Measurements from ENCODE around the gene CHRFAM7A. TPM values are rescaled to one million over a fixed set of nuclear protein-coding genes. Genes with fewer than 3 reads are reported as not detected.

Gene CHRFAM7A
- total RNA-seq, 1 experiment from 2014 or later = 2.4 TPM

Other genes starting within 250 kb of the CHRFAM7A start
- 0.20 and 0.26 TPM in 2 replicates for gene GOLGA8R, start 20.7 kb upstream of the CHRFAM7A start, total RNA-seq (2021)
- not detected in 2 replicates for gene GOLGA8Q, start 158.5 kb upstream of the CHRFAM7A start, total RNA-seq (2021)
- gene GOLGA8H, start 210.5 kb upstream of the CHRFAM7A start, total RNA-seq (2021) = 0.70 and 0.94 TPM in 2 replicates